ENCODE measurements around the gene KRTAP9-8.

- no peak for TF ChIP-seq POLR2AphosphoS5 (IDR thresholded peaks at IDR 0.05; ENCODE audit: low read depth, low read length)
- TF ChIP-seq SIN3A (IDR thresholded peaks at IDR 0.05; ENCODE audit: borderline replicate concordance, insufficient read depth, low read length), result no peak
Observed at GRCh38 chr17:41226051-41226450, 11.7 kb upstream of the KRTAP9-8 start.

Measured in PFSK-1 (cell line).